MM.1S (cell line): ENCODE data around the gene TOR4A.

Experiments
- EZH2 ChIP-seq: fragments of 300-600 bp; sonication (generic); optimal IDR thresholded peaks from 2 replicates; pipeline ENCODE3; 2017; ENCODE audit warnings: low read depth, mild to moderate bottlenecking, antibody characterized with exemption, low read length, mixed read lengths
- TF ChIP-seq, protein P1 (sequence below): fragments of 300-600 bp; sonication (generic); IDR thresholded peaks from 2 replicates; pipeline ENCODE4 v1.5.1; 2016; ENCODE audit warnings: antibody characterized with exemption, low read length, mixed read lengths

DNA sequence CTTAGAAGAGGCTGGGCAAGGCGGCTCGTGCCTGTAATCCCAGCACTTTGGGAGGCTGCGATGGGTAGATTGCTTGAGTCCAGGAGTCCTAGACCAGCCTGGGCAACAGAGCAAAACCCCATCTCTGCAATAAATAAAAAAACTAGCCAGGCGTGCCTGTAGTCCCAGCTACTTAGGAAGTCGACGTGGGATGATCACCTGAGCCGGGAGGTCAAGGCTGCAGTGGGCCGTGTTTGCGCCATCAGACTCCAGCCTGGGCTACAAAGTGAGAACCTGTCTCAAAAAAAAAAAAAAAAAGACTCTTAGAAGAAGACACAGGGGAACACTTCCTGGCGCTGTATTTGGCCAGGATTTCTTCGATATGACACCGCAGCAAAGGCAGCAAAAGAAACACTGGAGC, 48.3 kb downstream of the TOR4A start:
- TF ChIP-seq, protein P1, sequence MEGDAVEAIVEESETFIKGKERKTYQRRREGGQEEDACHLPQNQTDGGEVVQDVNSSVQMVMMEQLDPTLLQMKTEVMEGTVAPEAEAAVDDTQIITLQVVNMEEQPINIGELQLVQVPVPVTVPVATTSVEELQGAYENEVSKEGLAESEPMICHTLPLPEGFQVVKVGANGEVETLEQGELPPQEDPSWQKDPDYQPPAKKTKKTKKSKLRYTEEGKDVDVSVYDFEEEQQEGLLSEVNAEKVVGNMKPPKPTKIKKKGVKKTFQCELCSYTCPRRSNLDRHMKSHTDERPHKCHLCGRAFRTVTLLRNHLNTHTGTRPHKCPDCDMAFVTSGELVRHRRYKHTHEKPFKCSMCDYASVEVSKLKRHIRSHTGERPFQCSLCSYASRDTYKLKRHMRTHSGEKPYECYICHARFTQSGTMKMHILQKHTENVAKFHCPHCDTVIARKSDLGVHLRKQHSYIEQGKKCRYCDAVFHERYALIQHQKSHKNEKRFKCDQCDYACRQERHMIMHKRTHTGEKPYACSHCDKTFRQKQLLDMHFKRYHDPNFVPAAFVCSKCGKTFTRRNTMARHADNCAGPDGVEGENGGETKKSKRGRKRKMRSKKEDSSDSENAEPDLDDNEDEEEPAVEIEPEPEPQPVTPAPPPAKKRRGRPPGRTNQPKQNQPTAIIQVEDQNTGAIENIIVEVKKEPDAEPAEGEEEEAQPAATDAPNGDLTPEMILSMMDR = no peak
- TF ChIP-seq EZH2 = no peak
